GM12872 (cell line): ENCODE results near the gene ANO6.
A peak's percentile ranks its signal among the peaks of the same experiment; 100 is the strongest.

Experiments used
- TF ChIP-seq, protein P1 (sequence below): IDR thresholded peaks from 3 replicates; pipeline ENCODE4 v1.5.1; 2011; ENCODE audit warnings: low read depth, mild to moderate bottlenecking, low read length, moderate library complexity; ENCODE audit not compliant: insufficient read depth

The ANO6 gene

DNA sequence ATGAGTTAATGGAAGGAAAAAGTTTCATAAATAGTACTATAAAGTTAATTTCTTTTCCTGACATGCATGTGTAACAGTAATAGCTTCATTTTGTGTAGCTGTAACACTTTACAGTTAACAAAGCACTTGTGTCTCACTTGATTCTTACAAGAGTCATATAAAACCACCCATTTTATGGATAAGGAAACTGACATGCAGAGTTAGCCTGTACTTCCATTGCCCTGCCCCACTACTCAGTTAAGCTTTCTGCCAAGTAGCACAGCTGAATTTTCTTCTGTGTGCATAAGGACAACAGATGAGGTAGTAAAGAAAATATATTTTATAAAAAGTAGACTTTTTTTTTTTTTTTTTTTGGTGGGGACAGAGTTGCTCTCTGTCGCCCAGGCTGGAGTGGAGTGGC lies 32.2 kb downstream of the ANO6 start:
- TF ChIP-seq, protein P1, sequence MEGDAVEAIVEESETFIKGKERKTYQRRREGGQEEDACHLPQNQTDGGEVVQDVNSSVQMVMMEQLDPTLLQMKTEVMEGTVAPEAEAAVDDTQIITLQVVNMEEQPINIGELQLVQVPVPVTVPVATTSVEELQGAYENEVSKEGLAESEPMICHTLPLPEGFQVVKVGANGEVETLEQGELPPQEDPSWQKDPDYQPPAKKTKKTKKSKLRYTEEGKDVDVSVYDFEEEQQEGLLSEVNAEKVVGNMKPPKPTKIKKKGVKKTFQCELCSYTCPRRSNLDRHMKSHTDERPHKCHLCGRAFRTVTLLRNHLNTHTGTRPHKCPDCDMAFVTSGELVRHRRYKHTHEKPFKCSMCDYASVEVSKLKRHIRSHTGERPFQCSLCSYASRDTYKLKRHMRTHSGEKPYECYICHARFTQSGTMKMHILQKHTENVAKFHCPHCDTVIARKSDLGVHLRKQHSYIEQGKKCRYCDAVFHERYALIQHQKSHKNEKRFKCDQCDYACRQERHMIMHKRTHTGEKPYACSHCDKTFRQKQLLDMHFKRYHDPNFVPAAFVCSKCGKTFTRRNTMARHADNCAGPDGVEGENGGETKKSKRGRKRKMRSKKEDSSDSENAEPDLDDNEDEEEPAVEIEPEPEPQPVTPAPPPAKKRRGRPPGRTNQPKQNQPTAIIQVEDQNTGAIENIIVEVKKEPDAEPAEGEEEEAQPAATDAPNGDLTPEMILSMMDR, result no peak

DNA sequence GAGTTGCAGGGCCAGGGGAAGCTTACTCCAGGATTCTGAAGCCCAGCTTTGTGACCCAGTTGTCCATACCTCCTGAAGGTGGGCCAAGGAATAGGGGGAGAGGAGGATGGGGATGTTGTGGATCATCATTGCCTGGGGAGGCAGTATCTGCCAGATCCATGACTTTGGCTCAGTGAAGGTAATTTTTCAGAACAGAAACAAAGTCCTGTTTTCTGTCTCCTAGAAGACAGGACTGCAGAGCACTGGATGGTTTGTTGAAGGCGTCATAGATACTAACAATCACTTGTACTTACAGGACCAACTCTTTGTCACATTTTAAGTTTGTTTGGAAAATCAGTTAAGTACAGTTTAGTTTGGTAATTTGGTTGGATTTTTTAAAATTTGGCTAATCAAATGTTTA lies 38.4 kb downstream of the ANO6 start:
- TF ChIP-seq, protein P1, result no peak

DNA sequence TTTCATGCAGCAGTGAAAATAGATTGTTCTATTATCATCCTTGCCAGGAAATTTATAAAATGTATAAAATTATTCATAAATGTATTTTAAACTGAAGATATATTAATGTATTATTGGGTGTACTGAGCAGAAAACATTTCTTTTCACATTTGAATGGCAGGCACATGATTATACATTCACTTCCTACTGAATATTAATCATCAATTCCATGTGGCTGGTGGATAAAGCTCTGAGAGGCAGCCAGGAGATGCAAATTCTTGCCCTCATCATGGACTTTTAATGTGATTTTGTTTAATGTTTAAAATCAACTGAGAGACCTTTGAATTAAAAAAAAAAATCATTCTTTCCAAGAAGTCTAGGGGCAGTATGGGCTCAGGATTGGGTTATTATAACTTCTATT lies 40.8 kb downstream of the ANO6 start:
- TF ChIP-seq, protein P1, result no peak

DNA sequence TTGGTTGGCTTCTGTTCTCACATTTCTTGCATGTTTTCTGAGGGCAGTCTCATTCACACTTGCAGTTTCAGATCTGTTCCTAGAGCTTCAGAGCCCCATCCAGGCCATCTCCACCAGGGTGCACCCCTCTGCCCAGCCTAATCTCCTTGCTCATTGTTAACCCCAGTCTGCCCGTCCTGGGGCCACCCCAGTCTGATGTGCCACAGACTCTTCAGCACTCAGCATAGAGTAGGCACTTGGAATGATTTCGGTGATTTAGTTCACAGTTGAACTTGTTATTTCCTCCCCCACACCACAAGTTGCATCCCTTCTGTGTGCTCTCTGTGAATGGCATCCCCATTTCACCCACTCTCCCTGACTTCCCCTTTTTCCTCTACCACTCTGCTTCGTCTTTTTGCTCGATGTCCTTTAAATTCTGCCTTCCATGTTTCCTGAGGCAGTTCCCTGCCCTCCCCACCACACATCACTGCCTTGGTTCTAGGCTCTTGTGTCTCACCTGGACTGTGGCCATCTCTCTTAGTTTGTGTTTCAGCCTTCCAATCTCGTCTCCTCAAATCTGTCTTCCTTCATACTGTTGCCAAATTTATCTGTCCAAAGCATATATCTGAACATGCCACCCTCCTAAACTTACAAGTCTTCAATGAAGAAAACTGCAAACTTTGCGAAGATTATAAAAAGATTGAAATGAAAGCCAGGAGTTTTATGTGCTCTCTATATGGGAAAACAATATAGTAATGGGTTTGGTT lies 41.5 kb downstream of the ANO6 start:
- TF ChIP-seq, protein P1, result peak; percentile 32; the same call in 1 of the 3 replicates

DNA sequence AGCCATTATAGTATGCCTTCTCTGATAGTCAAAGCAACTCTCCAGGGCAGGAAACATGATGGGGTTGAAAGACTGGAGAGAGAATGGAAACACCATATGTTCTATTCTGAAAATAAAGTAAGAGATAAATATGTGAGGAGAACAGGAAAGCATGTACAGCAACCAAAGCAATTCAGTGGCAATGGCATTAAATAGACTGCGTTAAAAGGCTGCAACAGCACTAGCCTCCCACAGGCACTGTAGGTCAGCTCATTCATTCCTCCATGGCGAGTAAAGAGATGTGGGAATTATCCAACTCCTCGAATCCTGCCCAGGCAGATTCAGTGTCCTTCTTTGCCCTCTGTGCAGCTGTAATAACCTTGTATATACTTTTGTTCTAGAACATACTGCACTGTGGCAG lies 43.8 kb downstream of the ANO6 start:
- TF ChIP-seq, protein P1, result no peak

DNA sequence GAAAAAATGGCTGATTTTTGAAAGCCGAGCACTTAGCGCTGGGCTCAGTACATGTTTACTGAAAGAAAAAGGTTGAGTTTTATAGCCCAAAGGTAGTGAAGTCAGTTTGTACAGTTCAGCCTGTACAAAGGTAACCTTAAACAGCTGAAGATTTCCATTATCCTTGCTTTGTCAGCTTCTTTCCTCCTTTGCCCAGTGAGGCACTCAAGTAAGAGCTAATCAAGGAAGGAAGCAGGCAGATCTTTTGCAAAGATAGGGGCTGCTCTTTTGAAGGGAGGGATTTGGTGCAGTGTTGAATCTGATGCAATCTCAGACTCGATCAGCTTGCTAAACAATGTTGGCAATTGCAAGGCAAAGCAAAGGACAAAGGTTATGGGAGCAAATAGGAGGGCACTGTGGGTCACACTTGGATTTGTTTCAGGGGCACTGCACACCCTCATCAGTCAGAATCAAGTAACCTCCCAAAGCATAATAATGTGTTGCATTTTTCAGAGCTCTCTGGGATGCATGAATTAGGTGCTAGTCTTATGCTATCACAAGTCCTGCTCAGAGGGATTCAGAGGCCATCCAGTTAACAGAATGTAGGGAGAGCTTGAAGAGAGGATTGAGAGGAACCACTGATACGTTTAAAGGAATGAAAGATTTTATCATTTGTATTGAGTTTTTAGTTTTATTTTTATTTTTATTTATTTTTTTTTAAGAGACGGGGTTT lies 44.4 kb downstream of the ANO6 start:
- TF ChIP-seq, protein P1, result no peak

DNA sequence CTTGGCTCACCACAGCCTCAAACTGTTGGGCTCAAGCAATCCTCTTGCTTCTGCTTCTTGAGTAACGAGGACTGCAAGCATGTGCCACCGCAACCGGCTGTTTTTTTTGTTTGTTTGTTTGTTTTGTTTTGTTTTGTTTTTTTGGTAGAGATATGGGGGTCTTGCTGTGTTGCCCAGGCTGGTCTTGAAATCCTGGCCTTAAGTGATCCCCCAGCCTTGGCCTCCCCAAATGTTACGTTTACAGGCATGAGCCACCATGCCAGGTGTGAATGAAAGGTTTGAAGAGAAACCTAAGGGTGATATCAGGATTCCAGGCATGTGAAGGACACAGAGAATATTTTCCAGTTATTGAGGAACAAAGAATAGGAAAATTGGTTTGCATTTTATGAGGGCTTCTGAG lies 45.0 kb downstream of the ANO6 start:
- TF ChIP-seq, protein P1, result no peak
